HG03469 (cell line): ENCODE data around the gene COG1.

Experiments
- ATAC-seq: cut with Tn5 transposase; IDR thresholded peaks from one replicate; pipeline ENCODE4 v1.9.1; 2021; ENCODE audit warnings: mild to moderate bottlenecking, moderate library complexity, moderate number of reproducible peaks; ENCODE audit not compliant: unreplicated experiment

Gene COG1

GRCh38 chr17:73226556-73227172 lies 33.8 kb downstream of the COG1 start:
- ATAC-seq = no peak

- ATAC-seq = no peak
These were observed 34.5 kb downstream of the COG1 start for GRCh38 chr17:73227379-73227778.

- ATAC-seq = no peak
These were observed 35.1 kb downstream of the COG1 start for GRCh38 chr17:73227944-73228343.

GRCh38 chr17:73228748-73229236 lies 35.9 kb downstream of the COG1 start:
- ATAC-seq = peak; percentile 34

- ATAC-seq = no peak
These were observed 37.2 kb downstream of the COG1 start for GRCh38 chr17:73230088-73230487.

- ATAC-seq = no peak
These were observed 38.5 kb downstream of the COG1 start for GRCh38 chr17:73231395-73231794.

GRCh38 chr17:73231841-73232586 lies 39.2 kb downstream of the COG1 start:
- ATAC-seq = peak; percentile 65

GRCh38 chr17:73232587-73233373 lies 39.9 kb downstream of the COG1 start:
- no peak for ATAC-seq

GRCh38 chr17:73234736-73235135 lies 41.9 kb downstream of the COG1 start:
- no peak for ATAC-seq

- ATAC-seq = no peak
These were observed 44.9 kb downstream of the COG1 start for GRCh38 chr17:73237714-73238113.

- no peak for ATAC-seq
These were observed 47.7 kb downstream of the COG1 start for GRCh38 chr17:73240561-73240960.

GRCh38 chr17:73247726-73248125 lies 54.9 kb downstream of the COG1 start:
- ATAC-seq = no peak

- ATAC-seq = no peak
These were observed 55.7 kb downstream of the COG1 start for GRCh38 chr17:73248532-73248931.

- ATAC-seq = no peak
These were observed 56.8 kb downstream of the COG1 start for GRCh38 chr17:73249700-73250099.

GRCh38 chr17:73250851-73251640 lies 58.2 kb downstream of the COG1 start:
- no peak for ATAC-seq

GRCh38 chr17:73251871-73252270 lies 59.0 kb downstream of the COG1 start:
- ATAC-seq = no peak

- ATAC-seq = no peak
These were observed 62.9 kb downstream of the COG1 start for GRCh38 chr17:73255671-73256181.

- no peak for ATAC-seq
These were observed 63.4 kb downstream of the COG1 start for GRCh38 chr17:73256220-73256619.

- ATAC-seq = no peak
These were observed 64.7 kb downstream of the COG1 start for GRCh38 chr17:73257516-73257915.
